GM21737 (cell line): ENCODE measurements around the gene MAP3K5.
"Not testable (repeated sequence)": the region's sequence is repeated elsewhere in the genome, so short reads cannot be mapped to it uniquely, and the experiment has no call there.

Source experiments
- ATAC-seq: cut with Tn5 transposase; IDR thresholded peaks from one replicate; pipeline ENCODE4 v1.9.1; 2021; ENCODE audit warnings: mild to moderate bottlenecking, moderate library complexity; ENCODE audit not compliant: unreplicated experiment

The MAP3K5 gene

GRCh38 chr6:136772685-136773472 lies 19.4 kb downstream of the MAP3K5 start:
- ATAC-seq: peak; percentile 65

- ATAC-seq: no peak
Measured at GRCh38 chr6:136771306-136771705, 21.0 kb downstream of the MAP3K5 start.

- ATAC-seq: no peak
Measured at GRCh38 chr6:136769759-136770158, 22.5 kb downstream of the MAP3K5 start.

GRCh38 chr6:136769124-136769523 lies 23.2 kb downstream of the MAP3K5 start:
- ATAC-seq: no peak

- ATAC-seq: no peak
Measured at GRCh38 chr6:136767570-136768309, 24.5 kb downstream of the MAP3K5 start.

- no peak for ATAC-seq
Measured at GRCh38 chr6:136767103-136767502, 25.2 kb downstream of the MAP3K5 start.

GRCh38 chr6:136766274-136766673 lies 26.0 kb downstream of the MAP3K5 start:
- no peak for ATAC-seq

GRCh38 chr6:136764517-136764993 lies 27.7 kb downstream of the MAP3K5 start:
- peak; percentile 35 for ATAC-seq

GRCh38 chr6:136763716-136764516 lies 28.4 kb downstream of the MAP3K5 start:
- ATAC-seq: peak; percentile 42

- ATAC-seq: peak; percentile 33
Measured at GRCh38 chr6:136763255-136763654, 29.0 kb downstream of the MAP3K5 start.

GRCh38 chr6:136762022-136762975 lies 30.0 kb downstream of the MAP3K5 start:
- ATAC-seq: no peak

GRCh38 chr6:136761227-136761922 lies 30.9 kb downstream of the MAP3K5 start:
- ATAC-seq: no peak

- ATAC-seq: not testable (repeated sequence)
Measured at GRCh38 chr6:136760781-136761180, 31.5 kb downstream of the MAP3K5 start.

- ATAC-seq: no peak
Measured at GRCh38 chr6:136757150-136757549, 35.1 kb downstream of the MAP3K5 start.

- ATAC-seq: no peak
Measured at GRCh38 chr6:136754820-136755219, 37.5 kb downstream of the MAP3K5 start.

- no peak for ATAC-seq
Measured at GRCh38 chr6:136753624-136754023, 38.7 kb downstream of the MAP3K5 start.

- no peak for ATAC-seq
Measured at GRCh38 chr6:136752554-136752953, 39.7 kb downstream of the MAP3K5 start.

- no peak for ATAC-seq
Measured at GRCh38 chr6:136751991-136752390, 40.3 kb downstream of the MAP3K5 start.

- ATAC-seq: peak; percentile 95
Measured at GRCh38 chr6:136751522-136751956, 40.7 kb downstream of the MAP3K5 start.
